ENCODE results near the gene CTNNA1.

DNA sequence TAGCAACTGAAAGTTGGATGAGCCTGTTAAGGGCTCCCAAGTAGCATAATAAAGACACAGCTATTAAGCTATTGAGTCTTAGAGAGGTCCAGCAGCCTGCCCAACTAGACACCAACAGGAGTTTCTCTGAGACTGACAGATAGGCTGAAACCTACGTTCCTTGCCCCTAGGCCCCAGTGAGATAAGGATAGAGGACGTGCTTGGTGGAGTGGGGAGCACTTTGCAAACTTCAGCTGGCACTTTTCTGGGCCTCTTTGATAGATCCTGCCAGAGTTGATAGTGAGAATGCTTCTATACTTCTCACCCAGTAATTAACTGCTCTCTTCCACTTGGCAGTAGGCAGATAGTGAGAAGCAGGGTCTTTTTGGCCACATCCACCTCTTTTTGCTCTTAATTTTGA, 20.8 kb upstream of the CTNNA1 start:
- TF ChIP-seq, protein P1, sequence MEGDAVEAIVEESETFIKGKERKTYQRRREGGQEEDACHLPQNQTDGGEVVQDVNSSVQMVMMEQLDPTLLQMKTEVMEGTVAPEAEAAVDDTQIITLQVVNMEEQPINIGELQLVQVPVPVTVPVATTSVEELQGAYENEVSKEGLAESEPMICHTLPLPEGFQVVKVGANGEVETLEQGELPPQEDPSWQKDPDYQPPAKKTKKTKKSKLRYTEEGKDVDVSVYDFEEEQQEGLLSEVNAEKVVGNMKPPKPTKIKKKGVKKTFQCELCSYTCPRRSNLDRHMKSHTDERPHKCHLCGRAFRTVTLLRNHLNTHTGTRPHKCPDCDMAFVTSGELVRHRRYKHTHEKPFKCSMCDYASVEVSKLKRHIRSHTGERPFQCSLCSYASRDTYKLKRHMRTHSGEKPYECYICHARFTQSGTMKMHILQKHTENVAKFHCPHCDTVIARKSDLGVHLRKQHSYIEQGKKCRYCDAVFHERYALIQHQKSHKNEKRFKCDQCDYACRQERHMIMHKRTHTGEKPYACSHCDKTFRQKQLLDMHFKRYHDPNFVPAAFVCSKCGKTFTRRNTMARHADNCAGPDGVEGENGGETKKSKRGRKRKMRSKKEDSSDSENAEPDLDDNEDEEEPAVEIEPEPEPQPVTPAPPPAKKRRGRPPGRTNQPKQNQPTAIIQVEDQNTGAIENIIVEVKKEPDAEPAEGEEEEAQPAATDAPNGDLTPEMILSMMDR (IDR thresholded peaks at IDR 0.05) = no peak
- TF ChIP-seq POLR2A (IDR thresholded peaks at IDR 0.05) = no peak
